ENCODE results near the gene DNAH1.

Gene DNAH1

DNA sequence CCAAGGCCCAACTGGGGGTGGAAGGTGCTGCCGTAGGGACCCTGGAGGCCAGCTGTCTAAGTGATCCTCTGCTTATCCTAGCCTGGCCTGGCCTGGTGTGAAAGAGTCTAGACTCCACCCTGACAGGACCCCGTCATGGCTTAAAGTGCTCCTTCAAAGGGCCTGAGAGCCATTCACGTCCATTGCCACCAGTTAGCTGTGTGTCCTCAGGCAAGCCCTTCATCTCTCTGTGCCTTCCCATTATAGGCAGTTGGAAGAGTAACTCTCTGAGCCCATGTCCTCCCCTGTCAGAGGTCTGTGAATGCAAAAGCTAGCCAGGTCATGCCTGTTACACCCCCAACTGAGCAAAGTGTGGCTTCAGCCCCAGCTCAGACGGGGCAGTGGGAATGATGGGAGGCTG lies 9.1 kb upstream of the DNAH1 start:
- DNase-seq (ENCODE audit: extremely low spot score, insufficient read length, low read depth) (no peak), FAIRE-seq (no peak)

DNA sequence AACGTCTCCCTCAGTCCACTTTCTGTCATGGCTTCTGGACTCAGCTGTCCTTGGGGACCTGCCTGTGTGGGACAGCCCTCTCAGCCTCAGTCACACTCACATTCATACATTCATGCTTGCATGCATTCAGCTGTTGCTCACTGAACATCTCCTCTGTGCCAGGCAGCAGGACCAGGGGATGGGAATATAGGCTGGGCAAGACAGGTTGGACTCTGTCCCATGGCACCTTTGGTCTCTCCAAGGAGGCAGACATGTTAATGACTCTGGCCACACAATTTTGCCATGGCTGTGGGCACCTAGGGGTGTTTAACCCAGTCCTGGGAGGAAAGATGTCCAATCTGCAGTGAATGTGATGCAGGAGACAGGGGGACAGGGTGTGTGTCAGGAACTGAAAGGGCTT lies 7.8 kb upstream of the DNAH1 start:
- no peak for DNase-seq (ENCODE audit: extremely low spot score, insufficient read length, low read depth)
- FAIRE-seq: no peak

DNA sequence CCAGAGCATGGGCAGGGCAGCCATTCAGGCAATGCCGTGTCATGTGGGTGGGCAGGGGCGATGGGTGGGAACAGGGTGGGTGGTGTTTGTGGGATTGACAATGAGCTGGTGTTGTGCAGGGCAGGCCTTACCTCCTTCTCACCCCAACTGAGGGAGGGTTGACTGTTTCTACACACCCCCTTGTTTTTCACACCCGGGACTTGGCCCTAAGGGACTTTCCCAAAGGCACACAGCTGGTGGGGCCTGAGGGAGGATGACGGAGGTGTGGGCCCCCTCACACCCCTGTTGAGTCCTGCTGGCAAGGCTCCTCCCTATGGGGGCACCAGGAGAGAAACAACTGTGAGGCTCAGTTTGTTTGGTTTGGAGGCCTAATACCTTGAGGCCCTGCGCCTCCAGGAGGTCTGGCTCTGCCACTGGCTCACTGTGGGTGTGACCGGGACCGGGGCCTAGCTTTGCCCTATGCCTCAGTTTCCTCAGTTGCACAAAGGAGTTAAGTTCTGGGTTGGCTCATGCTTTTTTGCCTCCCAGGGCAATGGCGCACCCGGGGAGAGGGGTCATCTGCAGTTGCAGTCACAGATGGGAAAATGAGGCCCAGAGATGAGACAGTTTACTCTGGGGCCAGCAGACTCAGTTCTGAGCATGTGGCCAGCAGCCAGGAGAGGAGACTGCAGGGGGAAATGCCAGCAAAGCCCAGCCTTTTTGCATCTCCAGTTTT lies 5.1 kb upstream of the DNAH1 start:
- DNase-seq (ENCODE audit: extremely low spot score, insufficient read length, low read depth): peak; percentile 65
- peak; percentile 94 for FAIRE-seq

DNA sequence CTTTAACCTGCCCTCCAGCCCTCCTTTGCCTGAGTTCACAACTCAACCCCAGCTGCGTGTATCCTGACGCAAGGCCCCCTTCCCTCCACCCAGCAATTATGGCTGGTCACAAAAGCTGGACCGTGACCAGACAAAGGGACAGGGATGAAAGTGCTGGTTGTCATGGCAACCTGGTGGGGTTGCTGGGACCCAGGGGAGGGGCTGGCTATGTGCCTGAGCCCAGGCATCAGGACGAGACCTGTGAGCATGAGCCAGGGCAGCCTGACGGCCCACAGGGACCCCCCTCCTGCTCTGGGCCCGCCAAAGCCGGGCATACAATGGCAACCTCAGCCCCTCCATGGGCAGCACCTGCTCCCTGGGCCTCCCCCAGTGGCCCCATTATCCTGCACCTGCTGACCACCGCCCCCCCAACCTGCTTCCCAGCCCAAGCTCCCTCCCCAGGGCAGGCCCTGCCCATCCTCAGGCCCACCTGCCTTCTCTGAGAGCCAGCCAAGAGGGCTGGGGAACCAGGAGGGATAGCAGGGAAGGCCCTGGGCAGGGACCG lies 4.5 kb upstream of the DNAH1 start:
- FAIRE-seq (no peak), DNase-seq (ENCODE audit: extremely low spot score, insufficient read length, low read depth) (no peak)

DNA sequence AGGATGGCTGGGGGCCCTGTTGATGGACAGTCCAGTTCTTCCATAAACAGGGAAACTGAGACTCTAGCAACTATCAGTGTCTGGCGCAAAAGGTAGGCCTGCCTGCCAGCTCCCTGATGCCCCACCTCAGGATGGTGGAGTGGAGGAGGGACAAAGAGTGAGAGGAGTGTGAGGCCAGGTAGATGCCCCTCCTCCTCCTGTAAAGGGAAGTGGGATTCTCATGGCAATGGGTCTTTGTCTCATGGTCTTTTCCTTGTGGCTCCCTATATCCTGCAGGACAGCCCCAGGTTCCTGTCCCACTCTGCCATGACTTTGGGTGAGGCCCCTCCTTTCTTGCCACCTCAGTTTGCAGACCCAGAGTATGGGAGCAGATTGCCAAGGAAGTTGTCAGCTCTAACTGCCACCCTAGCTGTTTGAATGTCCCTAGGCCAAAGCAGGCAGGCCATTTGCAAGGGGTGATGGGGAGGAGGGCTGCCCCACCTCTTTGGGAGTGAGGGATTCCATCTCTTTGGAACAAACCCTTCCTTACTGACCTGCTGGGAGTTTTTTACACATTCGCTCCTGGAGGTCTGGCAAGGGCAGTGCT lies 2.8 kb upstream of the DNAH1 start:
- no peak for DNase-seq (ENCODE audit: extremely low spot score, insufficient read length, low read depth)
- no peak for FAIRE-seq

DNA sequence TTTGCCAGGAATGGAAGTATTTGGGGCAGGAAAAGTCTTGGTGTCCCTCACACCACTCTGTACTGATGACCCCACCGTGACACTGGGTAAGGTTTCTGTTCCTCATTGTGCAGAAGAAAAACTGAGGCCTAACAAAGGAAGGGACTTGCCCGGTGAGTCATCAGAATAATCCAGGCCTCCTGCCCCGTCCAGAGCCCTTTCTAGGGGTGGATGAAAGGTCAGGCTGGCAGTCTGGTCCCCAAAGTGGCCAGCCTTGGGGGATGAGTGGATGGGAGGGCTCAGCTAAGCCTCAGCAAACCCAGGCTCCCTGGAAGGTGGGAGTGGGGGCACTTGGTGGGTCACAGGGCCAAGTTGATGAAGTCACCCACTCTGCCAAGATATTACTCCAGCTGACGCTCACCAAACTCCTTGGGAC lies 2.3 kb upstream of the DNAH1 start:
- FAIRE-seq (peak; percentile 100), DNase-seq (ENCODE audit: extremely low spot score, insufficient read length, low read depth) (peak; percentile 74)

DNA sequence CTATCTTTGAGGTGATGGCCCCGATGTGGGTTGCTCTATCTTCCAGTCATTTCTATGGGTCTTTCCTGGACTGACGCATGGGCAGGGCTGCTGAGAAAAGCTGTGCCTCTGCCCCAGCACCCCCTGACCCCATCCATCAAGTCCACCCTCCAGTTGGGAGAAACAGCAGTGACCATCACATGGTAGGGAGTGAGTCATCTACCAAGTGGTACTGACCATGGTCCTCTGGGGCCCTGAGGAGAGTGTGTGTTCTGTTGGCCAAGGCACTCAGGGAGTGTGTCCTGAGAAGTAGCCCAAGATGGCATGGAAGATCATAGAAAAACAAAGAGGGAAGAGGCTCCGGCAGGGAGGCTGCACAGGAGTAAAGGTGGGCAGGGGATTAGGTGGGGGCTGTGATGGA lies 1.6 kb upstream of the DNAH1 start:
- FAIRE-seq: no peak
- no peak for DNase-seq (ENCODE audit: extremely low spot score, insufficient read length, low read depth)

DNA sequence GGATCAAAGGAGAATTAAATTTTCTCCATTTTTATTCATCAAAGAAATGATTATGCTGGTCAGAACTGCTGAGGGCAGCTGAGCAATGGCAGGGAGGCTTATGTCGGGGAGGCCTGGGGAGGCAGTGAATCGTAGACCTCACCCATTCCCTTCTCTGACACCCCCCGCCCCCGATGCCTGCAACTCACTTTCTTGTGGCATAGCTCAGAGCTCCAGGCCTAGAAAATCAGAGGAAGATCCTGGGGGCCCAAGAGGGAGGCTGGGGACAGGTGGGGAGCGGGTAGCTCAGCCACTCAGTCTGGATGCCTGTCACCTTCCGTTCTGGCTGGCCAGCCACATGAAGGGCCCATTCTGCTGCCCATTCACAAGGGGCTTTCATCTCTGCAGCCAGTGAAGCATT lies 1.1 kb upstream of the DNAH1 start:
- FAIRE-seq: no peak
- no peak for DNase-seq (ENCODE audit: extremely low spot score, insufficient read length, low read depth)

DNA sequence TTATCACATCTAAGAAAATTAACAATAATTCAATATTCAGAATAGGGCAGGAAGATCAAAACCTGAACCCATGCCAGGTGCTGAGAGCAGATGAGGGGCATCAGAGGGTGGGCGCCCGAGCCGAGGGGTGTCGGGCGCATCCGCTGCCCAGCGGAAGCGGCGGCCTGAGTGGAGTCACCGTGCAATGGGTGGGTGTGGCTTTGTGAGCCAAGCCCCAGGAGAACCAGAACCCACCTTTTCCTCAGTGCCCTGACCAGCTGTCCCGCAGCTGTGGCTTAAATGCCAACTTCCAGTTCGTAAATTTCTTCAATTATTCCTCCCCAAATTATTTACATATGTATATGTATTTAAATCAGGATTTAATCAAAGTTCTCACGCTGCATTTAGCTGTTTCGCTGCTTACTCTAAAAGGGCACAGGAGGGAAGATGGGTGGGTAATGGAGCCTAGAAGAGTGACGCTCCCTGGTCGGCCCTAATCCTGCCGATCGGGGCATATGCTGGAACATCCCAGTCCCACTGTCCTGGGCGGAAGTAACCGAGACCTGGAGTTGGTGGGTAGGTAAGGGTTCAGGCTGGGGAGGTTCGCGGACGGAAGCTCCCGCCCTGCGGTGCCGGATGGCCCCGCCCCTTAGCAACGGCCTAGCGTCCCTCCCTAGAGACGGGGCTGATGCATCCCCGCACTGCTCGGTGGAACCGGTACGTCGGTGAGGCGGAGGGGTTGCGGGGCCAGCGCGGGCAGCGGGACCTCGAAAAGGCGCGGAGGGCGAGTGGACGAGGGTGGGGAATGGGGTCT lies 1.3 kb downstream of the DNAH1 start:
- no peak for DNase-seq (ENCODE audit: extremely low spot score, insufficient read length, low read depth)
- peak; percentile 76 for FAIRE-seq

DNA sequence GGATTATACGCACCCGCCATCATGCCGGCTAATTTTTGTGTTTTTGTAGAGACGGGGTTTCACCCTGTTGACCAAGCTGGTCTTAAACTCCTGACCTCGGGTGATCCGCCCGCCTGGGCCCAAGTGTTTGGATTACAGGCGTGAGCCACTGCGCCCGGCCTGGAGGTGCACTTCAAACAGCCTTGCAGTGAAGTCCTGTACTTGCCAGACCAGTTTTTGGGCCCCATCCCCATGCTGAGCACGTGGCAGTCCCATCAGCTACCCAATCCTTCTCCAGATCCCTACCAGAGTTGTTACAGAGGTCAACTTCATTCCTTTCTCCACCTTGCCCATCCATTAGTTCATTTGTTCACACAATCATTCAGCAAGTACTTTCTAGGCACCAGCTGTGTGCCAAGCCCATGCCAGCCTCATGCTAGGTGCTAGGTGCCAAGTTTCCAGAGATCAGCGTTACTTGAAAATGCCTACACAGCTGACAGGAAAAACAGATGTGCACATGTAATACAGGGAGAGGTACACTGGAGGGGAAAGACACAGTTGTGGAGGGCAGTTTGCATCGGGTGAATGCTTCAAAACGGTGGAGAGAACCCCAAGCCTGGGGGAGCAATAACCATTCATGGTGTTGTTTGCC lies 2.2 kb downstream of the DNAH1 start:
- no peak for FAIRE-seq
- no peak for DNase-seq (ENCODE audit: extremely low spot score, insufficient read length, low read depth)

DNA sequence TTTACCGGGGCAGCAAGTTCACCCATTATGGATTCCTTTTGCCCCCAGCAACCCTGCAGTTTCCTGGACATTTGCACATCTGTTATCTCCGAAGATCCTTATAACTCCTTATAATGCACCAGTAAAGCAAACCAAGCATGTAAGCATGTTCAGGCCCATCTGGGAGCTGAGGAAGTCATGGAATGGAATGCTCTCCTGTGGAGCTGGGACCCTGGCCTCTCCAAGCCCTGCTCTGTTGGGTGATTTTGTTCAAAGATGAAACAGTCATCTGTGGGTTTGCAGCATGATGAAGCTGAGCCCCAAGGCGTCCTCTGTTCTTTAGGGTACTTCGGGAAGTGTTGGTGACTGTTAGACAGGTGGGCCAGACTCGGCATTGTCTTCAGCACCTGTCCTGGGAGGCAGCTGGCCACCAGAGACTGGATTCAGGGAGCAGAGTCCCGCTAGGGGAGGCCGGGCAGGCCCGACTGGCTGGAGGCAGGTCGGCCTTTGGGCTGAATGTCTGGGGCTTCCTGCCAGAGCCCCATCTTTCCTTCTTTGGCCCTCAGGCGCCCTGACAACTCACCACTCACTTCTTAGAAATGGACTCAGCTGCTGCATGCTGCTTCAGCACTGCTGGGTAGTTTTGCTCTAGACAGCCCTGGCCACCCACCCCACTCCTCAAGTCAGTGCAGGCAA lies 3.9 kb downstream of the DNAH1 start:
- no peak for DNase-seq (ENCODE audit: extremely low spot score, insufficient read length, low read depth)
- no peak for FAIRE-seq

DNA sequence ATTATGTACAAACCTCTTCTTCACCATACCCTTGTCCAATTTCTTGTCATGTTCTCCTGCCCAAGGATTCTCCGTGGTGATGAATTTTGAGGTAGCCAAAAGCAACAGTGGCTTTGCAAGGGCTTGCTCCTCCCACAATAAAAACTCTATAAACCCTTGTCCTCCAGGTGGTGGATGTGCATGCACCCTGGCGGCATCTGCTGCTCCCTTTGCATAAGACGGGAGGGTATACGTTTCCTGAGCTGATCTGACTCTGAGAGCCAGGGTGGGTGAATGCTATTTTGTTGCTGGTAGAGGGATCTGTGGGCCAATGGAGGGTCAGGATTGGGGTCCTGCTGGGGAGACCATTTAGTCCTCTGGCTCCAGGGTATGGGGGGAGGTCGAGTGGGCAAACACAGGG lies 5.4 kb downstream of the DNAH1 start:
- DNase-seq (ENCODE audit: extremely low spot score, insufficient read length, low read depth): no peak
- no peak for FAIRE-seq

DNA sequence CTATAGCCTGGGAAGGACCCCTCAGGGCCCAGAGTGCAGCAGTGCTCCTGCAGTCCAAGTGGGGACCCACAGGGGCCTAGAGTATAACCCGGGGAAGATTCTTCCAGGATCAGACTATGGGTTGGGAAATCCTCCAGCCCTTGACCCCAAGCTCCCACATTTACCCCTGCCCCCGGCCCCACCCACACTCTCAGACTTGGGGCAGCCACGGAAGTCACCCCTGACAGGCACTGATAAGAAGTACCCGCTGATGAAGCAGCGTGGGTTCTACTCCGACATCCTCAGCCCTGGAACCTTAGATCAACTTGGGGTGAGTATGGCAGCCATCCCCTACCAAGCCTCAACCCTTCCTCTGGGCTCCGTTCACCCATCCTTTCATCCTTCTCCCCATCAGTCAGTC lies 6.3 kb downstream of the DNAH1 start:
- FAIRE-seq (no peak), DNase-seq (ENCODE audit: extremely low spot score, insufficient read length, low read depth) (no peak)

DNA sequence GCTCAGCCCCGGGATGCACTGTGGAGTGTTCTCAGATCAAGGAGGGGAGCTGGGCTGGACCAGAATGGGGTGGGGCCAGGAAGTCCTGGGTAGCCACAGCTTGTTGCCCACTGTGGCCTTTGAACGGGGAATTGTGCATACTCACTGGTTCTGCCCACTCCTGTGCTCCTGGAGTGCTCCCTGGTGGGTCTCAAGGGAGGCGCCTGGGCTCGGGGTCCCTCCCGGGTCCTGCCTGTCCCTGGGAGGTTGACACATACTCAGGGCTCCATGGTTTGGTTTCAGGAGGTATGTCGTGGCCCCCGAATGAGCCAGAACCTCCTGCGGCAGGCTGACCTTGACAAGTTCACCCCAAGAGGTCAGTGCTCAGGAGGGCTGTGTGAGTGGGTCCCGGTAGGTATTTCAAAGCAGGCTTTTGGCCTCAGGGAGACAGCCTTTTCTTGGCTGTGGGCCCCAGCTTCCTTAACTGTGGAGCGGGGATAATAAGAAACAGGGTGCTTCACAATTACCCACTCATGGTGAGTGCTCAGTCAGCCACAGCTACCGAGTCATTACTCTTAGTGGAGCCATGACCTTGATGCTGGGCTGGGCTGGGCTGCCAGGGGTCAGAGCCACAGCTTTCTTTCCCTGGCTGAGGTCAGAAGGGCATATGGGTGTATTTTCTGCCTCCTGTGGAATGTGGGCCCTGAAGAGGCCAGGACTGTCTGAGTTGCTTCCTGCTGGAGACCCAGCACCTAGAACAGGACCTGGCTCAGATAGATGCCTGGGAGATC lies 7.6 kb downstream of the DNAH1 start:
- DNase-seq (ENCODE audit: extremely low spot score, insufficient read length, low read depth): no peak
- FAIRE-seq: no peak

DNA sequence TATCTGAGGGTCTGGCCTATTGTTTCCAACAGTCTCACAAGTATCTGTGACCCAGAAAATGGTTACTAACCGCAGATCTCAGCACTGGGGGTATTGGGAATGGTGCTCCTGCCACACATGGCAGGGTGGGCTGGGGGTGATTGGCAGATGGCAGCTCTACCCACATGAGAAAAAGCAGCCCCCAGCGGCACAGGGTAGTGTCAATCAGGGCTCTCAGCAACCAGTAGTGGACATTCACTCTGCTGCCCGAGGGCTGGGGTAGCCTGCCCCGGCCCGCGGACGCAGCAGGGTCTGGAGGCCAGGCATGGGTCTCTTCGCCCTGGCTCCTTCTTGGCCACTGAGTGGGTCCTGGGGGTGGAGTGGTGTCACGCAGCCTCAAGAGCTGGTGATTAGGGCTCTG lies 8.6 kb downstream of the DNAH1 start:
- DNase-seq (ENCODE audit: extremely low spot score, insufficient read length, low read depth): no peak
- FAIRE-seq: no peak

DNA sequence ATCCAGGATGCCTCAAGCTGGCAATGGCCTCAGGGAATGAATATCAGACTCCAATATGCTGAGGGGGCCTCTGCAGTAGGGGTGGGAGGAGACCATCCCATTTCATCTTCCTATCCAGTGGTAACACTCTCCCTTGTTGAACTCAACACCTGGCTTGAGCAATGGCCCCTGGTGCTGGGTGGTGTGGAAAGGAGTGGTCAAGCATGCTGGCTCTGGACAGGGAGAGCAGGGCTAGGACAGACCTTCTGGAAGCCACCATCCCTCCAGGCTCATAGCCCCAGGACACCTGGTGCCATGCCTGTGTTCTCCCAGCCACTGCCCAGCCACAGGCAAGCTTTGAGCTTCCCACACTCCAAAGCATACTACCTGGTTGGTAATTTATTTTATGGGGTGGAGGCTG lies 9.6 kb downstream of the DNAH1 start:
- DNase-seq (ENCODE audit: extremely low spot score, insufficient read length, low read depth) (no peak), FAIRE-seq (no peak)

DNA sequence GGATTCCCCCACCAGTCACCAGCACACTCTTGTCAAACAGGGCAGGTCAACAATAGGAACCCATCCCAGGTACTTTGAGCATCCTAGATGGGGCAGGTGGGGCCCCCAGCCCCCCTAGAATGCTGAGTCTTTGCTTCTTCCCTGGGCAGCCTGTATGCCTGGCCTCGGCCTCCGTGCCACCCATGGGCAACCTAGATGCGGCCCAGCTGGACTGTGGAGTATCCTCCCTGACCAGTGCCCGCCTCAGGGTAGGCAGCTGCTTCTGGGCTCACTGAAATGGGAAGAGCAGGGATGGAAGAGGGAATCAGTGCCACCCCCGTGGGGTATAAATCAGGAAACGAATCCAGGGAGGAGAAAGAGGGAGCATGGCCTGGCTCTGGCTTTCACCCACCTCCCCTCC lies 10.9 kb downstream of the DNAH1 start:
- no peak for DNase-seq (ENCODE audit: extremely low spot score, insufficient read length, low read depth)
- no peak for FAIRE-seq

DNA sequence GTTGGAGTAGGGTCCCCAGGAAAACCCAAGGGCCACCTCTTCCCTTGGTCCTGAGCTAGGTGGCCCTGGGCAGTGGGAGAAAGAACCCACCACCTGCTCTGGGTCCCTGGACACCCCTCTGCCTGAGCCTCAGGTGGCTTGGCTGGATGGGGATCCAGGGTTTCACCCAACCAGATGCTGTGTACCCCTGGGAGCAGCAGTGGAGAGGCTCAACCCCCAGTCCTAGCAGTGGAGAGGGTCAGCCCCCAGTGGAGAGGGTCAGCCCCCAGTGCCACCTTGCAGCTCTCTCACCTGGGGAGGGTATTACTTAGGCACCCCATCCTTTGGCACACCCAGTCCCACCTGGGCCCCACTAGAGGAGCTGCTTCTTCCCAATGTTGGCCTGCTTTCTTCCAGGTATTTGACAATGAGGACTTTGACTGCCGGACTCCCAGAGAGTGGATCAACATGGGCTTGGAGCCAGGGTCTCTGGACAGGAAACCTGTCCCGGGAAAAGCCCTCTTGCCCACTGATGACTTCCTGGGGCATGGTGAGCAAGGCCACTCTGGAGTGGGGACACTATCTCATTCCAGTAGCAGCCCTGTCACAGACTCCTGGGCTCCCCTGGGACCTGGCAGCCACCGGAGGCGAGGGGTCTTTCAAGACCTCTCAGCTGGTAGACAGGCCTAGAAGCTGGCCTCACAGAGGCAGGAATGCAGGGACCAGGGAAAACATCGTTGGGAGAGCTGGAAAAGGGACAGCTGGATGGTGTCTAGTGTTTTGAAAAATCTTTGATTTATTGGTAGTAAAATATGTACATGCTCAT lies 11.6 kb downstream of the DNAH1 start:
- DNase-seq (ENCODE audit: extremely low spot score, insufficient read length, low read depth) (no peak), FAIRE-seq (no peak)
